LNCAP (cell line): ENCODE results near the gene LRRTM3.

Experiments used
- TF ChIP-seq, protein P1 (sequence below): fragments of 450-650 bp; IDR thresholded peaks from 2 replicates; pipeline ENCODE4 v1.5.1; 2017; ENCODE audit warnings: mild to moderate bottlenecking

LRRTM3 gene

DNA sequence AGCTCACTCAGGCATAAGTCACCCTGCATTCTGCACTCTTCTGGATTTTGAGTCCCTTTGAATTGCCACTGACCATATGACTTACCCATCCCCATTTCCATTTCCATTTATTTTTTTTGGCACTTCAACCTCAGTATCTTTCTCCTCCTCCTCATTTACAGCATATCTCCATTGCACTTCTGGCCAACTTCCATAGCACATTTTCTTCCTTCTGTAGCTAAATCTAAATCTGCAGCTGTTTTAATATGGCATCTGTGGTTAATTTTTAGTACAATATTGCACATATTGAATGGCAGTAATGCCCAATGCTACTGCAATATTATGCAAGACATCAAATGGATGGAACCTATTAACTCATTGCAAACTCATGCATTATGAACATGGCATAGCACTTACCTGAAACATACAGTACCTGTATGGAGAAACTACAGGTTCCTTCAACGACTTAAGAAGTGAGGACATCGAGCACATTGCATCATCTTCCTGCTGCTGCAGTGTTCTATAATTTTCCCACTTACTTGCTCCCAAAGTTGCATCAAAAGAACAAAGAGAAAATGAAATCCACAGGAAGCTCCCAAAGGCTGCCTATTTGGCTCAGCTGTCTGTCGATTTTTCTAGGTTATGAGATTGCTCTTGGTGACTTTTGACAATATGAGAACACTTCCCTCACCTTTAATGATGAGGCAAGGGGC lies 55.7 kb downstream of the LRRTM3 start:
- TF ChIP-seq, protein P1, sequence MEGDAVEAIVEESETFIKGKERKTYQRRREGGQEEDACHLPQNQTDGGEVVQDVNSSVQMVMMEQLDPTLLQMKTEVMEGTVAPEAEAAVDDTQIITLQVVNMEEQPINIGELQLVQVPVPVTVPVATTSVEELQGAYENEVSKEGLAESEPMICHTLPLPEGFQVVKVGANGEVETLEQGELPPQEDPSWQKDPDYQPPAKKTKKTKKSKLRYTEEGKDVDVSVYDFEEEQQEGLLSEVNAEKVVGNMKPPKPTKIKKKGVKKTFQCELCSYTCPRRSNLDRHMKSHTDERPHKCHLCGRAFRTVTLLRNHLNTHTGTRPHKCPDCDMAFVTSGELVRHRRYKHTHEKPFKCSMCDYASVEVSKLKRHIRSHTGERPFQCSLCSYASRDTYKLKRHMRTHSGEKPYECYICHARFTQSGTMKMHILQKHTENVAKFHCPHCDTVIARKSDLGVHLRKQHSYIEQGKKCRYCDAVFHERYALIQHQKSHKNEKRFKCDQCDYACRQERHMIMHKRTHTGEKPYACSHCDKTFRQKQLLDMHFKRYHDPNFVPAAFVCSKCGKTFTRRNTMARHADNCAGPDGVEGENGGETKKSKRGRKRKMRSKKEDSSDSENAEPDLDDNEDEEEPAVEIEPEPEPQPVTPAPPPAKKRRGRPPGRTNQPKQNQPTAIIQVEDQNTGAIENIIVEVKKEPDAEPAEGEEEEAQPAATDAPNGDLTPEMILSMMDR = no peak

DNA sequence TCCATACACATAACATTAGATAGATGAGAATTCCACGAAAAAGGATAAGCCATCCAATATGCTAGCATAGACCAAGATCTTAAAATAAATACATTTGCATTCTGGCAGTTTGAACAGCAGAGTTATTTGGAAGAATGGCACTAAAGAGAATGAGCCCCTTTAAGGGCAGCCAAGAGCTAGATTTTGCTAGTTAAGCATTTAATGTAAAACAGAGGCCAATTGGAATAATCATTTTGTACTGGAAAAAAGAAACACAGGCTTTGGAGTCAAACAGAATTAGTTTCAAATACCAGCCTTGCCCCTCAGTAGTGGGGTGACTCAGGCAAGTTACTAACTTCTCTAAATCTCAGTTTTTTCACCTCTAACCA lies 56.2 kb downstream of the LRRTM3 start:
- TF ChIP-seq, protein P1 = no peak

DNA sequence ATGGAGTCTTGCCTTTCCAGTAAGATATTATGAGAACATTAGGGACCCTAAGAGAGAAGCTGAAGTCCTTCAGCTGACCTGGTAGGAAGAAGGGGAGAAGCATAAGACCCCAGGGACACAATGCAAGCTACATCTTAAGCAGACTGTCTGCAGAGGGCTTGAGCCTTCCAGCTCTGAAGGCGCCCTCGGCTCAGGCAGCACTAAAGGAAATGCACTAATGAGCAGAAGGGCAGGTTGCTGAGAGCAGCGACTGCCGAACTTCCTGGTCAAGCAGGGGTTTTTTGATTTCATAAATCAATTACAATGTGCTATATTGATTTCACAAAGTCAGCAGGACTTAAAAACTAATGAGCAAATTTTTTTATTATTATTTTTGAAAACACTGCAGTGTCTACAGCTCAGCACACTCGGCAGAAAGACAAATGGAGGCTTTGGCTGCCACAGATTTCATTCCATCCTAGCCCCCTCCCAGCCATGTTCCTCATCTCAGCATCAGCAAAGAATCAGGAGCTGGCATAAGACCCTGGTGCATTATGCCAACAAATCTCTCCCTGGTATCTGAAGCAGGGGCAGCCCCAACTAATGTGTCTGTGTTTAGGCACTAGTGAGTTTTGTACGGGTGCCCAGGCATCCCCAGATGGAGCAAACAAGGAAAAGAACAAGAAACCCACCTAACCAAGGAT lies 57.1 kb downstream of the LRRTM3 start:
- TF ChIP-seq, protein P1 = no peak

DNA sequence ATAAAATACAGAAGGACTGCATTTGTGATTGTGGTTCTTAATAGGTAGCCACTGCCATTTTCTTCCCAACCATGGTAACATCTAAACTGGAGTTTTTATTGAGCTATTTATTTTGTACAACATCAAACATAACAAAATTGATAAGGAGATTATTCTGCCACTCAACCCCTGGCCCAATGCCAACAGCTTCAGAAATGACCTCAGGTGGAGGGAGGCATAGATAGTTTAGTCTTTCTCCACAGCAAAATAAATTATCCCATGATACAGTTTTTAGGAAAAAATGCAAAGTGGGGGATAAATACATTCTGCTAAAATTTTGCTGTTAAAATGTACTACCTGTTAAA lies 57.6 kb downstream of the LRRTM3 start:
- TF ChIP-seq, protein P1 = no peak

DNA sequence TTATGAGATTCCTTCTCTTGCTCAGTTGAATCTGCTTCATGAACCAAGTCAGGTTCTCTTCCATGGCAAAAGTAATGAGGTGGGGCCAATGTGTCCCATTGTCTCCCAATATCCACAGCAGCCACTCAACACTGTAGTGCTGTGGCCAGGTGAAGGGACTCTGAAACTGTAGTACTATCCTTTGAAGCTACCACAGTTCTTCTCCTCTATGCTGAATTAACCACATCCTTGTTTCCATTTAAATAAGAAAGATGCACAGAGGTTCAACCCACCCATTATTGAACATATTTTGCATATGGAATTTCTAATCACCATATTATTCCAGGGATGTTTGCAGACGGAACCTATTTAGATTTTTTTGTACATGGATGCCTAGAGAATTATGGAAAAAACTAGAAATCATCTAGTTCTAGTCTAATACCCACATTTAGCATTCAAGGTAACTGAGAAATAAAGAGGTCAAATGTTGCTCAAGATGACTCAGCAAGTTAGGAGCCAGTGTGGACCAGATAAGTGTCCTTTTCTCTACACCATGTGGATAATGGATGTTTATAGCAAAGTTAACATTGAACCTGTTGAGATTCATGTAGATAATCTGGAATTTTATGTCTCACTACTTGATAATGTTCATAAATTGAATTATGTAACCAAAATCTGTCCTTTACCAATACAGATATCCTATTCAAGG lies 64.5 kb downstream of the LRRTM3 start:
- TF ChIP-seq, protein P1 = no peak

DNA sequence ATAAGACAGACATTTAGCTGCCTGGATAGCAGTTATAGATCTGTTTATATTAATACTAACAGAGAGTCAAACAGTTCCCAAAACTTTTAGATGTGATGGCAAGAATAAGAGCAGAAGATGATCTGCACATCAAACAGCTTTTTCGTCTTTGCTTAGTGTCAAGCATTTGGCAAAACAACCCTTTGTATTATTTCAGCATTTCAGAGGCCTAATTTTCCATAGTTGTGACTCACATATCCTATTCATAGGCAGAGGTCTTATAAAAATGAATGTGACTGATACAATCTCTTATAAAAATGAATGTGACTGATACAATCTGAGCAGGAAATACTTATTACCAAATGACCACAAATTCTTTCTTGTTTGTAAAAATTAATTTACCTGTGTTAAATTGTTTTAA lies 71.2 kb downstream of the LRRTM3 start:
- TF ChIP-seq, protein P1 = no peak

DNA sequence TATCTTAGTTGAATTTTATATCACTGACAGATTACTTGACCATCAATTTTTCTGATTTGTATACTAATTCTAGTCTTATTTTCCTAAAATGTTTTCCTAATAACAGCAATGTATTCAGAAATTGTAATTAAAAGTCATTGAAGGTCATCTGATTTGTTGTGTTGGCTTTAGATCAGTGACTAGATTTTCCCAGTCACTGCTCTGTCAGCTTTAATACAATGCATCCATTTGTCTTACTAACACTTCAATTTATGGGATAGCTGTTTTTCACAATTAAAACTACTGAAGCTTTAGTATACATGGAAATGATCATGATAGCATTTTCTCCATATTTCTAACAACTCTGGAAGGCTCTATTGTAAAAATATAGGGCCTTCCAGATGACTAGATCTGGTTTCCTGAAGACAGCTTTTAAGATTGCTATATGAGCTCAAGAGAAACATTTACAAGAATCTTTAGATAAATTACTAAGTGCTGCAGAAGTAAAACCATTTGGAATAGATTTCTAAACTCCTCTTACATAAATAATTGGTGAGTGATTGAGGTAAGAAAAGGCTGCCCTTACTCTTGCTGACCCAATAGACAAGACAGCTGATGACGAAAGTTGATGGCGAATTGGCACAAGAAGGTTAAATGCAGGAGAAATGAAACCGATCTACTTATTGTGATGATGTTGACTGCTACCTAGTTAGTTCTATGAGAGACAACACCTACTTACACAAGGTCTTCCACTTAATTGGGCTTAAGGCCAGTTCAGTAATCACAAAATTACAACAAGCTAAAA lies 74.1 kb downstream of the LRRTM3 start:
- TF ChIP-seq, protein P1 = no peak
